K562 (cell line): ENCODE data around the gene COQ4. TPM values are rescaled to one million over a fixed set of nuclear protein-coding genes. Genes with fewer than 3 reads are reported as not detected.

Experiments
- ARNT ChIP-seq, 2 experiments: fragments of 450-650 bp; IDR thresholded peaks; 2 replicates each; pipeline ENCODE4 v1.6.1; 2016; ENCODE audit warnings: mild to moderate bottlenecking in 1 of 2
- BRD9 ChIP-seq: fragments of 450-650 bp; IDR thresholded peaks from 2 replicates; pipeline ENCODE4 v1.6.1; 2018; ENCODE audit warnings: low read depth; ENCODE audit not compliant: partially characterized antibody
- EP400 ChIP-seq: fragments of 450-650 bp; IDR thresholded peaks from 2 replicates; pipeline ENCODE4 v1.6.1; 2017; ENCODE audit warnings: antibody characterized with exemption, mild to moderate bottlenecking, moderate library complexity
- ERF ChIP-seq: fragments of 450-650 bp; formaldehyde crosslinking; IDR thresholded peaks from 2 replicates; pipeline ENCODE4 v1.4.0; 2020; ENCODE audit warnings: mild to moderate bottlenecking, mixed read lengths
- GABPB2 ChIP-seq: fragments of 250-450 bp; sonication (Bioruptor Pico); conservative IDR thresholded peaks from 2 replicates; pipeline ENCODE4 v1.5.1; 2021; ENCODE audit warnings: mild to moderate bottlenecking
- ILF3 ChIP-seq: fragments of 450-650 bp; IDR thresholded peaks from 2 replicates; pipeline ENCODE4 v1.6.1; 2018; ENCODE audit warnings: antibody characterized with exemption, mild to moderate bottlenecking, moderate library complexity, borderline replicate concordance
- MCM2 ChIP-seq: fragments of 450-650 bp; IDR thresholded peaks from 2 replicates; pipeline ENCODE4 v1.6.1; 2017; ENCODE audit warnings: low read depth, mild to moderate bottlenecking
- NR2F6 ChIP-seq: fragments of 450-650 bp; formaldehyde crosslinking; IDR thresholded peaks from 2 replicates; pipeline ENCODE4 v1.4.0; 2020; ENCODE audit warnings: mild to moderate bottlenecking
- NR4A1 ChIP-seq, 2 experiments: fragments of 250-450 bp in 1 of 2; fragments of 450-650 bp in 1 of 2; sonication (Bioruptor Pico) in 1 of 2; IDR thresholded peaks; 2 replicates each; pipeline versions ENCODE4 v1.4.0 to v1.6.1; 2016 to 2020; ENCODE audit warnings: mild to moderate bottlenecking in 2 of 2, missing compliant biosample characterization in 1 of 2, missing genetic modification characterization in 1 of 2, moderate library complexity in 1 of 2
- PRDM10 ChIP-seq: fragments of 450-650 bp; IDR thresholded peaks from 2 replicates; pipeline ENCODE4 v1.6.1; 2018; ENCODE audit not compliant: partially characterized antibody
- PRPF4 ChIP-seq: fragments of 200-400 bp; formaldehyde crosslinking; IDR thresholded peaks from one replicate; pipeline ENCODE4 v1.6.1; 2017; ENCODE audit warnings: low read length, low read depth, mild to moderate bottlenecking; ENCODE audit not compliant: insufficient read depth, poor library complexity, severe bottlenecking
- RFX5 ChIP-seq: IDR thresholded peaks from 2 replicates; pipeline ENCODE4 v1.6.1; 2011; ENCODE audit warnings: low read depth, mild to moderate bottlenecking, improper control_type of control experiment, low read length
- TRIM25 ChIP-seq: fragments of 450-650 bp; IDR thresholded peaks from 2 replicates; pipeline ENCODE4 v1.7.0; 2016; ENCODE audit warnings: borderline replicate concordance
- VEZF1 ChIP-seq: fragments of 200-800 bp; sonication (Bioruptor generic); IDR thresholded peaks from 2 replicates; pipeline ENCODE4 v1.6.1; 2017; ENCODE audit warnings: missing genetic modification characterization, missing compliant biosample characterization
- ZBED1 ChIP-seq: IDR thresholded peaks from 2 replicates; pipeline ENCODE4 v1.6.1; 2014
- ZHX1 ChIP-seq: fragments of 150-350 bp; conservative IDR thresholded peaks from 2 replicates; pipeline ENCODE4 v1.6.1; 2014; ENCODE audit warnings: low read length
- ZNF212 ChIP-seq: fragments of 450-650 bp; formaldehyde crosslinking; IDR thresholded peaks from 2 replicates; pipeline ENCODE4 v1.4.0; 2020; ENCODE audit warnings: mild to moderate bottlenecking
- polyA plus RNA-seq, 8 experiments: library from polyadenylated mRNA; depleted of rRNA in 4 of 8; stranded (reverse) in 5 of 8; unstranded in 3 of 8; fragments of >200 nt; fragmentation: Nextera tagmentation in 2 of 8; fragmentation: Illumina TruSeq in 1 of 8; extraction: Ambion mirVana in 2 of 8; extraction: Trizol in 1 of 8; gene quantifications; 2 replicates each; pipeline versions ENCODE4 v1.2.1 to v1.2.3, GENCODE V29; 2011 to 2014; ENCODE audit warnings: inconsistent platforms in 1 of 8, missing spikeins in 1 of 8
- total RNA-seq, 7 experiments: library from RNA; depleted of rRNA in 6 of 7; stranded (reverse); fragments of >200 nt in 6 of 7; fragmentation: Illumina TruSeq in 2 of 7; extraction: Trizol in 2 of 7; gene quantifications; 2 replicates each; pipeline versions ENCODE4 v1.2.1 to v1.2.3, GENCODE V29; 2011 to 2021; ENCODE audit warnings: low replicate concordance in 1 of 7

The COQ4 gene
- total and polyA plus RNA-seq, 9 of the 15 experiments (the other 6 are each of a cell fraction or from before 2014, with no cell fraction given): 9.1 to 135 (median 67.2) TPM

- peak; percentile 27 for TF ChIP-seq PRDM10
- TF ChIP-seq VEZF1 (CRISPR knock-in tag): peak; percentile 94
- TF ChIP-seq PRPF4: peak; percentile 17
- TF ChIP-seq GABPB2 (CRISPR knock-in tag): peak; percentile 81; the same call in 1 of the 2 replicates
- no peak for TF ChIP-seq ILF3
- peak; percentile 83 for TF ChIP-seq ZBED1
- TF ChIP-seq MCM2: no peak
- TF ChIP-seq NR4A1 (CRISPR knock-in tag; IDR thresholded peaks at IDR 0.05): peak; percentile 53; the same call in 1 of the 2 replicates
- TF ChIP-seq NR4A1 (tag; IDR thresholded peaks at IDR 0.05): 0 out of 2 replicates have a peak, but pooled peaks have one; percentile 57
- TF ChIP-seq RFX5: no peak; the same call in none of the 2 replicates
- no peak; the same call in 1 of the 2 replicates for TF ChIP-seq NR2F6
- TF ChIP-seq BRD9: peak; percentile 89
- TF ChIP-seq ZHX1: no peak
- TF ChIP-seq ZNF212 (CRISPR knock-in tag): no peak
- TF ChIP-seq ERF: 0 out of 2 replicates have a peak, but pooled peaks have one; percentile 79
- no peak for TF ChIP-seq EP400
- peak in 1 of 2 experiments; percentile 90; a peak in 1 of 4 replicates for TF ChIP-seq ARNT (IDR thresholded peaks at IDR 0.05)
- no peak for TF ChIP-seq TRIM25
Observed at GRCh38 chr9:128339761-128340690, 17.4 kb downstream of the COQ4 start, which contains the start of gene SLC27A4 (continued).
